Gastrocnemius medialis (tissue), 4 donors: ENCODE results near the gene TIAL1. TPM values are rescaled to one million over a fixed set of nuclear protein-coding genes. Genes with fewer than 3 reads are reported as not detected.

Experiments
- ATAC-seq, 2 donors: fragments of 150-250 bp; one replicate each; pipeline ENCODE4 v1.9.1; 2016
- DNase-seq, 2 donors: peaks; one replicate each; pipeline ENCODE4 v3.0.0-alpha.2; 2019
- H3K27ac ChIP-seq, 4 donors: fragments of 200-600 bp; sonication (generic); 1 replicate in 1 of 4; 2 replicates in 3 of 4; pipeline ENCODE4 v1.5.1; 2016 to 2018; ENCODE audit warnings: mild to moderate bottlenecking in 2 of 4, moderate library complexity in 1 of 4
- H3K27me3 ChIP-seq, 3 donors: fragments of 200-600 bp; sonication (generic) in 2 of 3; 1 replicate in 1 of 3; 2 replicates in 2 of 3; pipeline versions ENCODE4 v1.5.1 to v1.6.0; 2016 to 2019; ENCODE audit warnings: mild to moderate bottlenecking in 1 of 3, moderate library complexity in 1 of 3
- H3K36me3 ChIP-seq, 2 donors: fragments of 200-600 bp; sonication (generic) in 1 of 2; one replicate each; pipeline ENCODE4 v1.5.1; 2017 to 2018
- H3K4me1 ChIP-seq, 2 donors: fragments of 200-600 bp; sonication (generic) in 1 of 2; one replicate each; pipeline ENCODE4 v1.5.1; 2016 to 2017; ENCODE audit warnings: mild to moderate bottlenecking in 2 of 2
- H3K4me3 ChIP-seq, 4 donors: fragments of 200-600 bp; sonication (generic) in 3 of 4; 1 replicate in 1 of 4; 2 replicates in 3 of 4; pipeline ENCODE4 v1.5.1; 2016 to 2019; ENCODE audit warnings: mild to moderate bottlenecking in 2 of 4
- H3K9me3 ChIP-seq, 3 donors: fragments of 200-600 bp; sonication (generic) in 2 of 3; 1 replicate in 1 of 3; 2 replicates in 2 of 3; pipeline ENCODE4 v1.5.1; 2016 to 2019
- CTCF ChIP-seq, 5 experiments: fragments of 450-650 bp in 3 of 5; fragments of 200-600 bp in 2 of 5; sonication (generic) in 2 of 5; IDR thresholded peaks in 4 of 5; conservative IDR thresholded peaks in 1 of 5; 1 replicate in 4 of 5; 2 replicates in 1 of 5; pipeline ENCODE4 v1.5.1; 2016 to 2019; ENCODE audit warnings: antibody characterized with exemption in 5 of 5, mild to moderate bottlenecking in 3 of 5, moderate library complexity in 3 of 5
- POLR2A ChIP-seq, 2 donors: fragments of 450-650 bp; IDR thresholded peaks; one replicate each; pipeline ENCODE4 v1.6.1; 2017; ENCODE audit warnings: antibody characterized with exemption in 2 of 2, mild to moderate bottlenecking in 2 of 2, moderate library complexity in 2 of 2
- in situ Hi-C, 4 donors: fragments of 200-750 bp; cut with MboI; loops; one replicate each; pipeline versions ENCODE4 v1.15.0 to v1.8.0; 2017; ENCODE audit warnings: low sequenced_read_pairs in 4 of 4
- intact Hi-C: fragments of 100-400 bp; cut with DNase I; formaldehyde crosslinking; loops from one replicate; pipeline ENCODE4 v1.15.1; 2023; ENCODE audit warnings: low total_unique reads
- total RNA-seq, 4 donors: library from RNA; depleted of rRNA; stranded (reverse); fragments of >200 nt; gene quantifications; one replicate each; pipeline versions ENCODE4 v1.1.0 to v1.2.3, GENCODE V29; 2016

TIAL1 gene
- total RNA-seq, 4 donors from 2014 or later = 50.5 to 81.5 (median 68.4) TPM

GRCh38 chr10:119540038-119540437, 56.7 kb downstream of the TIAL1 start:
- Histone ChIP-seq H3K4me1 (peaks cover 15 to 20% of the 10 kb centered on the region in 2 donors), H3K4me3 (no peak overlapping the region), H3K36me3 (no peaks in the 10 kb centered on the region), H3K9me3 (no peaks in the 10 kb centered on the region), H3K27ac (no peak overlapping the region), H3K27me3 (peaks cover 0 to 15% (median 9%) of the 10 kb centered on the region in 3 donors)
- in situ Hi-C loops (no loop called here), intact Hi-C loops (no loop called here)
- no peak for TF ChIP-seq CTCF (IDR thresholded peaks at IDR 0.05 in 4 of 5, conservative IDR thresholded peaks at IDR 0.05 in 1 of 5)
- TF ChIP-seq POLR2A (IDR thresholded peaks at IDR 0.05) = no peak
- ATAC-seq (no peak), DNase-seq (no peak)

- ATAC-seq (no peak), DNase-seq (no peak)
- intact Hi-C loops (no loop called here), in situ Hi-C loops (no loop called here)
- H3K27me3 ChIP-seq = peaks cover 0 to 15% (median 9%) of the 10 kb centered on the region in 3 donors
- H3K27ac ChIP-seq = no peak overlapping the region
- H3K4me3 ChIP-seq = no peak overlapping the region
- H3K4me1 ChIP-seq = peaks cover 15 to 23% of the 10 kb centered on the region in 2 donors
- TF ChIP-seq CTCF (IDR thresholded peaks at IDR 0.05 in 4 of 5, conservative IDR thresholded peaks at IDR 0.05 in 1 of 5) = no peak
- TF ChIP-seq POLR2A (IDR thresholded peaks at IDR 0.05) = no peak
- no peaks in the 10 kb centered on the region for H3K9me3 ChIP-seq
- no peaks in the 10 kb centered on the region for H3K36me3 ChIP-seq
These were observed 57.4 kb downstream of the TIAL1 start for GRCh38 chr10:119539359-119539825.

GRCh38 chr10:119538632-119539358, 58.0 kb downstream of the TIAL1 start:
- in situ Hi-C loops (no loop called here), intact Hi-C loops (no loop called here)
- DNase-seq (no peak), ATAC-seq (no peak)
- Histone ChIP-seq H3K9me3 (no peaks in the 10 kb centered on the region), H3K27ac (no peak overlapping the region), H3K36me3 (no peaks in the 10 kb centered on the region), H3K4me3 (no peak overlapping the region), H3K4me1 (peaks cover 15 to 23% of the 10 kb centered on the region in 2 donors), H3K27me3 (peaks cover 0 to 15% (median 9%) of the 10 kb centered on the region in 3 donors)
- TF ChIP-seq POLR2A (IDR thresholded peaks at IDR 0.05) (no peak), CTCF (IDR thresholded peaks at IDR 0.05 in 4 of 5, conservative IDR thresholded peaks at IDR 0.05 in 1 of 5) (no peak)

GRCh38 chr10:119537953-119538630, 58.7 kb downstream of the TIAL1 start:
- Histone ChIP-seq H3K27me3 (peaks cover 0 to 15% (median 6%) of the 10 kb centered on the region in 3 donors), H3K4me1 (peaks cover 17 to 18% of the 10 kb centered on the region in 2 donors), H3K9me3 (no peaks in the 10 kb centered on the region), H3K4me3 (no peak overlapping the region), H3K36me3 (no peaks in the 10 kb centered on the region), H3K27ac (no peak overlapping the region)
- in situ Hi-C loops (no loop called here), intact Hi-C loops (no loop called here)
- DNase-seq = no peak
- TF ChIP-seq POLR2A (IDR thresholded peaks at IDR 0.05) (no peak), CTCF (IDR thresholded peaks at IDR 0.05 in 4 of 5, conservative IDR thresholded peaks at IDR 0.05 in 1 of 5) (no peak)
- ATAC-seq = no peak
